GM19043 (cell line): ENCODE results near the gene USF3.

ENCODE experiments used
- ATAC-seq: cut with Tn5 transposase; IDR thresholded peaks from one replicate; pipeline ENCODE4 v1.9.1; 2021; ENCODE audit warnings: low read depth; ENCODE audit not compliant: unreplicated experiment

Gene USF3

GRCh38 chr3:113620091-113620490 lies 76.4 kb downstream of the USF3 start:
- no peak for ATAC-seq

GRCh38 chr3:113617726-113618125 lies 78.7 kb downstream of the USF3 start:
- ATAC-seq = no peak

GRCh38 chr3:113615976-113616375 lies 80.5 kb downstream of the USF3 start:
- ATAC-seq = no peak

- ATAC-seq = no peak
Observed at GRCh38 chr3:113614402-113614801, 82.0 kb downstream of the USF3 start.

GRCh38 chr3:113607219-113607596 lies 89.2 kb downstream of the USF3 start:
- ATAC-seq = peak; percentile 14

- ATAC-seq = peak; percentile 99
Observed at GRCh38 chr3:113606539-113607218, 89.8 kb downstream of the USF3 start.

- no peak for ATAC-seq
Observed at GRCh38 chr3:113602836-113603235, 93.6 kb downstream of the USF3 start.

- ATAC-seq = no peak
Observed at GRCh38 chr3:113602256-113602655, 94.2 kb downstream of the USF3 start.

- no peak for ATAC-seq
Observed at GRCh38 chr3:113601240-113601639, 95.2 kb downstream of the USF3 start.

GRCh38 chr3:113600418-113601182 lies 95.8 kb downstream of the USF3 start:
- ATAC-seq = no peak
